ENCODE measurements around the gene SCN3A. TPM values are rescaled to one million over a fixed set of nuclear protein-coding genes. Genes with fewer than 3 reads are reported as not detected.

The SCN3A gene
- polyA plus RNA-seq, 4 donors: 0.14 to 0.90 (median 0.45) TPM

- no peak for DNase-seq (ENCODE audit: low read depth in 4 of 4, low spot score in 2 of 4)
Measured at GRCh38 chr2:165192729-165193128, 11.1 kb downstream of the SCN3A start.

- no peak for DNase-seq (ENCODE audit: low read depth in 4 of 4, low spot score in 2 of 4)
Measured at GRCh38 chr2:165191096-165191728, 12.6 kb downstream of the SCN3A start.

GRCh38 chr2:165185633-165186032 lies 18.2 kb downstream of the SCN3A start:
- DNase-seq (ENCODE audit: low read depth in 4 of 4, low spot score in 2 of 4): no peak

DNA sequence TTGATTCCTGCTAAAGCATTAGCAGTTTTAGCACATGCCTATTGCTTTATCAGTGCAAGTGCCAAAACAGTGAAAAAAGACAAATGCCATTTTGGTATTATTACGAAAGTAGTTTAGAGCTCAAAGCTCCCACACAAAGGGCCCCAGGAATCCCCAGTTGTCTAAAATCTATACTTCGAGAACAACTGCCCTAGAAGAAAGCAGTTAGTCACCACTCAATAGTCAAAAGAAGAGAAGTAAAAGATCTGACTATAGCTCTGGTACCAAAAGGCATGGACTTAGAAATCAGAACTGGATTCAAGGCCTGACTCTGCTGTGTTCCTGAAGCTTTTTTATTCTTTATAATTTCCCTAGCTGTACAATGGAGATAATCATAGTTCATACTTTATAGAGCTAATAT lies 21.8 kb downstream of the SCN3A start:
- no peak for DNase-seq (ENCODE audit: low read depth in 4 of 4, low spot score in 2 of 4)

DNA sequence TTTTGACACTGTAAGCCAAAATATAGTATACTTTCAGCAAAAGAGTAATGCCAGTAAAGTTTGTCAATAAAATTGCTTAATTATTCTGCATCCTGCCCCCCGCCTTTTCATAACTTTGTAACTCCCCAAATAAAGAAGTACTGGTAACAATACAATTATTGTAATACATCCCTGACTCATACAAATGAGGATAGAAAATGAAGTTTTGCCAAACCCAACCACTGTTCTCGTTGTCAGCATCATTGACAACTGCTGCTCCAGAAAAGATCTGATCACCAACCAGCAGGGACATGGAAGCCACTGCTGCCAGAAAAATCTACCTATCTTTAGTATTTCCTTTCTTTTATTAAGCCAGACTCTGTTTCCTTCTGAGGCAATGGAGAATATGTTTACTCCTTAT lies 27.1 kb downstream of the SCN3A start:
- no peak for DNase-seq (ENCODE audit: low read depth in 4 of 4, low spot score in 2 of 4)

DNA sequence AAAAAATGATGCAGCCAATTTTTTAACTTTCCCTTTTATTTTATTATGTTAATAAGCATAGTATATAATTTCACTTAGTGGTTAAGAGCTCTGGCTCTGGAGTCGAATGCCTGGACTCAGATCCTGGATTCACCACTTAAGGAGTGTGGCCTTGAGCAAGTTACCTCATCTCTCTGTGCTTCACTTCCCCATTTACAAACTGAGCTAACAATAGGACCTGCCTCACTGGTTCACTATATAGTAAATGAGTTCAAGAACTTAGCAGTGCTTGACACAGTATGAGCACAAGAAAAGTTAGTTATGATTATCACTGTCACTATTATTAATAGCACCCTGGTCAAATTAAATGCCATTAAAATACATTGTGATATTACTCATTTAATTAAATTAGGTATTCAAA lies 30.6 kb downstream of the SCN3A start:
- DNase-seq (ENCODE audit: low read depth in 4 of 4, low spot score in 2 of 4): no peak

DNA sequence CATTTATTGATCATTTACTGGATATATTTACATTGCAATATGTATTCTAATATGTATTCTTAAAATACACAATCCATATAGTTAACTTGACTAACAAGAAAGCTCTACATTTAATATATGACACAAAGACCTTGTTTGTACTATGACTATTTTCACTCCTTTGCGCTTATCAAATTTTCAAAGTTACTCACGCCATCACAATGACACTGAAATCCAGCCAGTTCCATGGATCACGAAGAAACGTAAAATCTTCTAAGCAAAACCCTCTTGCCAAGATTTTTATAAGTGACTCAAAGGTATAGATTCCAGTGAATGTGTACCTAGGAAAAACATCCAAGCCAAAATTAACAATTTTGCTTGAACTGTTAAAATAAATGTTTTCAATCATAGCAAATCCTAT lies 39.6 kb downstream of the SCN3A start:
- DNase-seq (ENCODE audit: low read depth in 4 of 4, low spot score in 2 of 4): no peak

GRCh38 chr2:165163761-165164160 lies 40.1 kb downstream of the SCN3A start:
- no peak for DNase-seq (ENCODE audit: low read depth in 4 of 4, low spot score in 2 of 4)

DNA sequence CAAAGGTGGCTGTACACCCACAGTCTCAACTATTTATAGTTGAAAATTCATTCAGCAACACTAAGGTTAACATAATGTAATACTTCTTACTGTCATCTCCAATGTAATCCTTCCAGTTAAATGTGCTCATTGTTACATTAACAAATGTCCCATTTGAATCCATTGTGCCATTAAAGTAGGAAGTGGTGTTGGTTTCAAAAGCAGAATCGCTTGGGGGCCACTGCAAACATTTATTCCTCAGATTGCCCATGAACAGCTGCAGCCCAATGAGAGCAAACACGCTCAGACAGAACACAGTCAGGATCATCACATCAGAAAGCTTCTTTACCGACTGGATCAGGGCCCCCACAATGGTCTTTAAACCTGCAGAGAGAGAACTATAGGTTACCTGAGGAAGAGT lies 41.4 kb downstream of the SCN3A start:
- no peak for DNase-seq (ENCODE audit: low read depth in 4 of 4, low spot score in 2 of 4)

- DNase-seq (ENCODE audit: low read depth in 4 of 4, low spot score in 2 of 4): no peak
Measured at GRCh38 chr2:165161510-165161909, 42.3 kb downstream of the SCN3A start.

DNA sequence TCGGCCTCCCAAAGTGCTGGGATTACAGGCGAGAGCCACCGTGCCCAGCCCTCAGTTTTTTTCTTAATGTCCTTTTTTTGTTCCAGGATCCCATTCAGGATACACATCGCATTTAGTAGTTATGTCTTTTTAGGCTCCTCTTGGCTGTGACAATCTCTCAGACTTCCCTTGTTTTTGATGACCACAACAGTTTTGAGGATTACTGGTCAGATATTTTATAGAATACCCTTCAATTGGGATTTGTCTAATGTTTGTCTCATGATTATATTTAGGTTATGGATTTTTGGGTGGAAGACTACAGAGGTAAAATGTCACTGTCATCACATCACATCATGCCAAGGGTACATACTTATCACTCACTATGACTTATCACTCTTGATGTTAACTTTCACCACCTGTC lies 46.7 kb downstream of the SCN3A start:
- no peak for DNase-seq (ENCODE audit: low read depth in 4 of 4, low spot score in 2 of 4)

DNA sequence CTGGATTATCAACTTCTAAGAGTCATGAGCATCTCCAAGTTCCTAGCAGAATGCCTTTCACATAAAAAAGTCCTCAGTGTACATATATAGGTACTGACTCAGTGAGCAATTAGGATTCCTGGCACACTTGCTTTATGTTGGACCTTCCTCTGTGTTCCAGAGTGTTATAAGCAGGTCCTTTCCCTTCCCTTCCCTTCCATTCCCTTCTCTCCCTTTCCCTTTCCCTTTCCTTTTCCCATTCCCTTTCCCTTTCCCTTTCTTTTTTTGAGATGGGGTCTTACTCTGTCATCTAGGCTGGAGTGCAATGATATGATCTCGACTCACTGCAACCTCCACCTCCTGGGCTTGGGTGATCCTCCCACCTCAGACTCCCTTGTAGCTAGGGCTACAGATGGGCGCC lies 48.7 kb downstream of the SCN3A start:
- no peak for DNase-seq (ENCODE audit: low read depth in 4 of 4, low spot score in 2 of 4)

- DNase-seq (ENCODE audit: low read depth in 4 of 4, low spot score in 2 of 4): no peak
Measured at GRCh38 chr2:165149439-165149838, 54.4 kb downstream of the SCN3A start.

- no peak for DNase-seq (ENCODE audit: low read depth in 4 of 4, low spot score in 2 of 4)
Measured at GRCh38 chr2:165147186-165148045, 56.4 kb downstream of the SCN3A start.

DNA sequence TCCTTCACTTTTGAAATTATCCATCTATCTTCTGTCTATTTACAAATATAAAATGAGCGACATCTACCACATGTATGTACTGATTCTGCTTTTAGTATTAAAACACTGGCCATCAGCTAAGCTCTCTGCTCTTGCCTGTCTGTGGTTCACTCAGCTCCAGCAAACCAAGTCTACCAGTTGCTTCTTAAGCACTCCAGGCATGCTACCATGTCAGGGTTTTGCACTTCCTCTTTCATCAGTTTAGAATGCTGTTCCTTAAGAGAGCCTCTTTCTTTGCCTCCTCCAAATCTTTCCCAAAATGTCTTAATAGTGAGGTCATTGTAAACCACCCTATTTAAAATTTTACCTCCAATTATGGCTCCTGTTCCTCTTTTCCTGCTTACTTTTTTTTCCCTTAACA lies 59.5 kb downstream of the SCN3A start:
- DNase-seq (ENCODE audit: low read depth in 4 of 4, low spot score in 2 of 4): no peak

DNA sequence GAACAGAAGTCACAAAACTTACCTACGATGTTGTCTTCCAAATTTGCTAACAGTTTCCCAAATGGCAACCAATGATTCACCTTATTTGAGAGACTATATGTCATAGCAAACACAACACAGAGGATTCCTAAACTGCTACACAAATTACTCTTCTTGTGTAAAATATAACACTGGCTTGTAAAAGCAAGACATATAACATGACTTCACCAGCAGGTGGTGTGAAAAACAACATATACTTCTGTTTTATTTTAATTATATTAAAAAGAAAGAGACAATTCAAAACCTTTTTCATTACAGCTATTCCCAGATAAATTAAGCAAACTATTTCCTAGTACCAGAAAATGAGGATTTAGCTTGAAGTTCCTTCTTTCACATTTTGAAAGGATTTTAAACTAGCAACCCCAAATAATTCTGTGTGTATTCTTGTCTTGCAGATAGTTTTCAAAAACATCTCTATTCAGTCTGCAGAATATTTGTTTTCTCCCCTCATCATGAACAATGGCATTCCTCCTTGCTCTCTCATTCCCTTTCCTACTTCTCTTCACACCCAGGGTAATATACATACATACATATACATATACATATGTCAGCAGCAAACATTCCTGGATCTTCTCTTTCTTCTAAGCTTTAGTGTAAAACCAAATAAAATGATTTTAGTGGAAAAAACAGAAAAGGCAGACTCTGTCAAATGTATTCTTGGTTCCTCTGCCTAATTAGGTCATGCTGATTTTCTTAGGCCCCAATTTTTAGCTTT lies 62.1 kb downstream of the SCN3A start:
- no peak for DNase-seq (ENCODE audit: low read depth in 4 of 4, low spot score in 2 of 4)

- DNase-seq (ENCODE audit: low read depth in 4 of 4, low spot score in 2 of 4): no peak
Measured at GRCh38 chr2:165126244-165126643, 77.6 kb downstream of the SCN3A start.

DNA sequence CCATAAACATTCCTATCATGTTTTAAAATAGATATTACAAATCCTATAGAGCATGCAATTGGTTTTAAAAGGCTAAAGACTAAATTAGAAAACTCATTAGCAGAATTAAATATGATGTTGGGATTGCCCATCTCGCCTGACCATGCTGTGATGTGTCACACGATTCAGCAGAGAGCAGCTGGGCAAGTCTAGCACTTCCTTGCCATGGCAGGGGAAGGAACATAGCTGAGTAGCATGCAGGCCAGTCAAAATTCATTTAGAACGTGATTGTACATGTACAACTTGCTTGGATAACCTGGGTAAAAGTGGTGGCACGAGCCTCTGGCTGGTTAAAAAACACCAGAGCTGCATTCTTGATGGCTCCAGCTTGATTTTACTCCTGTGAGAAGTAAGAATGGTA lies 81.3 kb downstream of the SCN3A start:
- no peak for DNase-seq (ENCODE audit: low read depth in 4 of 4, low spot score in 2 of 4)

DNA sequence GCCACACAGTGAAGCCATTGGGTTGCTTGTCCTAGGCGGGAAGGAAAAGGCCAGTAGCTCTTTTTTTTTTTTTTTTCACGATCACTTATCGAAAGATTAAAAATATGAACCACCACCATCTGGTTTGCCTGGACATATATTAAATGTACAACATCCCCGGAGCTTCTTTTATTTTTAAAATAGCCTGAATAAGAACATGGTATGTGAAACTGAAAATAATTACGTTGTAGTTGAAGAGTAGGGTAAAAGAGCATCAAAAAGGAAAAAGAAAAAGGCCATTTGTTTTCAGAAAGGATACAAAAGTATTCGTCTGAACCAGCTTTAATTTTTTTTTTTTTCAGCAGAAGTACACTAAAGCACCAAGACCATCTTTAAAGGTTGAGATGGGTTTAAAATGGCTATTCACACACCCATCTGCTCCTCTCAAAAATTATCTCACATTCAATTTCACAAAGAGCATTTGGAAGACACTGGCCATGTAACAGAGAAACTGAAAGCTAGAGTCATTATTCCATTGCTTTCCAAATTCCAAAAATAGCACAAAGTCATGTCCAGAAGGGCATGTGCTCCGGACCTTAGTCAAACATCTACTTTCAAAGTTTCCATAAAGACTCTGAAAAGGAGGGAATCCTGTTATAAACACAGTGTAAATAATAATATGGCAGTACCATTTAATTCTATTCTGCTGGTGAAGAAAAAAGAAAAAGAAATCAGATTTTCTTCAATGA lies 82.9 kb downstream of the SCN3A start:
- DNase-seq (ENCODE audit: low read depth in 4 of 4, low spot score in 2 of 4): no peak

GRCh38 chr2:165115258-165115657 lies 88.6 kb downstream of the SCN3A start:
- no peak for DNase-seq (ENCODE audit: low read depth in 4 of 4, low spot score in 2 of 4)
